Lung (tissue), 12 donors: ENCODE results near the gene CTSC. TPM values are rescaled to one million over a fixed set of nuclear protein-coding genes. Genes with fewer than 3 reads are reported as not detected.

Experiments
- ATAC-seq: fragments of 200-7000 bp; cut with Tn5 transposase; one replicate; pipeline ENCODE4 v1.9.1; 2020; ENCODE audit warnings: moderate number of reproducible peaks; ENCODE audit not compliant: insufficient read depth, low FRiP score
- DNase-seq, 3 donors: peaks; one replicate each; pipeline ENCODE4 v3.0.0-alpha.2; 2013 to 2017
- H3K27ac ChIP-seq, 2 donors: one replicate each; pipeline ENCODE4 v1.5.1; 2013; ENCODE audit warnings: mild to moderate bottlenecking in 2 of 2, moderate library complexity in 2 of 2, control low read depth in 1 of 2, inconsistent platforms in 1 of 2, low read depth in 1 of 2, low read length in 1 of 2
- H3K27me3 ChIP-seq, 3 donors: one replicate each; pipeline ENCODE4 v1.5.1; 2013; ENCODE audit warnings: low read length in 2 of 3; ENCODE audit not compliant: control insufficient read depth in 3 of 3, insufficient read depth in 3 of 3
- H3K36me3 ChIP-seq, 4 donors: one replicate each; pipeline ENCODE4 v1.5.1; 2013; ENCODE audit warnings: low read length in 4 of 4, mild to moderate bottlenecking in 1 of 4, moderate library complexity in 1 of 4; ENCODE audit not compliant: control insufficient read depth in 4 of 4, insufficient read depth in 4 of 4
- H3K4me1 ChIP-seq, 5 donors: one replicate each; pipeline ENCODE4 v1.5.1; 2013; ENCODE audit warnings: low read length in 5 of 5, mild to moderate bottlenecking in 2 of 5, moderate library complexity in 1 of 5; ENCODE audit not compliant: control insufficient read depth in 5 of 5, insufficient read depth in 5 of 5
- H3K4me3 ChIP-seq: one replicate; pipeline ENCODE4 v1.5.1; 2013; ENCODE audit warnings: mild to moderate bottlenecking, control low read depth, moderate library complexity
- H3K9ac ChIP-seq, 2 donors: one replicate each; pipeline ENCODE4 v1.5.1; 2013; ENCODE audit warnings: low read length in 2 of 2, control low read depth in 1 of 2; ENCODE audit not compliant: insufficient read depth in 1 of 2
- H3K9me3 ChIP-seq, 4 donors: one replicate each; pipeline ENCODE4 v1.5.1; 2013; ENCODE audit warnings: low read length in 3 of 4, mild to moderate bottlenecking in 1 of 4, moderate library complexity in 1 of 4; ENCODE audit not compliant: control insufficient read depth in 4 of 4, insufficient read depth in 3 of 4
- CTCF ChIP-seq: IDR thresholded peaks from 2 replicates; pipeline ENCODE4 v1.5.1; 2012; ENCODE audit warnings: mild to moderate bottlenecking; ENCODE audit errors: control extremely low read depth, extremely low read depth
- WGBS, 2 donors: extraction: QIAGEN DNeasy Blood & Tissue Kit; methylation state at CpG; one replicate each; pipeline ENCODE4 v1.1.7; 2013; 5-methylcytosine and 5-hydroxymethylcytosine counted together
- polyA plus RNA-seq, 2 donors: library from polyadenylated mRNA; stranded (reverse); fragments of 200-250 nt; gene quantifications; one replicate each; pipeline ENCODE4 v1.2.1, GENCODE V29; 2013
- total RNA-seq, 2 donors: library from RNA; depleted of rRNA in 1 of 2; stranded (reverse); fragments of >200 nt in 1 of 2; gene quantifications; one replicate each; pipeline ENCODE4 v1.2.1, GENCODE V29; 2014 to 2021
- donor health status: control.
- donor health status: control.
- donor health status: Bipolar disorder and iron deficiency.
- donor health status: healthy.
- donor health status: DM: yes; HTN: yes; CAD: no.

CTSC gene
- total and polyA plus RNA-seq, 4 donors: 87.1 to 363 (median 221) TPM

- no peak for TF ChIP-seq CTCF
- 51 to 61% methylated on average over 2 of the region's 2 CpGs for WGBS, 2 donors
These were observed 26.1 kb upstream of the CTSC start for GRCh38 chr11:88363648-88364065.

GRCh38 chr11:88363004-88363403, 25.5 kb upstream of the CTSC start:
- no peak overlapping the region for H3K4me3 ChIP-seq
- no peak overlapping the region for H3K9ac ChIP-seq
- no peak for TF ChIP-seq CTCF
- H3K27ac ChIP-seq: no peak overlapping the region
- ATAC-seq: no peak
- H3K36me3 ChIP-seq: no peaks in the 10 kb centered on the region
- H3K27me3 ChIP-seq: no peaks in the 10 kb centered on the region
- WGBS, 2 donors: 64 to 83% methylated on average over 1 of the region's 1 CpG
- no peaks in the 10 kb centered on the region for H3K9me3 ChIP-seq
- peaks cover 0 to 22% (median 0%) of the 10 kb centered on the region in 5 donors for H3K4me1 ChIP-seq
- DNase-seq: no peak

More at GRCh38 chr11:88363648-88364065, 26.1 kb upstream of the CTSC start:
- H3K4me3 ChIP-seq: no peak overlapping the region
- DNase-seq (no peak), ATAC-seq (peak; percentile 69)
- no peak overlapping the region for H3K27ac ChIP-seq
- no peaks in the 10 kb centered on the region for H3K36me3 ChIP-seq
- peaks cover 0 to 16% (median 0%) of the 10 kb centered on the region in 5 donors for H3K4me1 ChIP-seq
- no peaks in the 10 kb centered on the region for H3K27me3 ChIP-seq
- H3K9ac ChIP-seq: no peak overlapping the region
- H3K9me3 ChIP-seq: no peaks in the 10 kb centered on the region

- H3K4me3 ChIP-seq: no peak overlapping the region
- H3K27me3 ChIP-seq: no peaks in the 10 kb centered on the region
- 74 to 77% methylated on average over 1 of the region's 1 CpG for WGBS, 2 donors
- TF ChIP-seq CTCF: no peak
- no peak for DNase-seq
- no peaks in the 10 kb centered on the region for H3K9me3 ChIP-seq
- no peak overlapping the region for H3K27ac ChIP-seq
- no peak for ATAC-seq
- no peaks in the 10 kb centered on the region for H3K36me3 ChIP-seq
- no peak overlapping the region for H3K9ac ChIP-seq
- H3K4me1 ChIP-seq: peaks cover 0 to 38% (median 0%) of the 10 kb centered on the region in 5 donors
These were observed 22.6 kb upstream of the CTSC start for GRCh38 chr11:88360141-88360540.

GRCh38 chr11:88359541-88359940, 22.0 kb upstream of the CTSC start:
- Histone ChIP-seq H3K4me1 (peaks cover 0 to 38% (median 0%) of the 10 kb centered on the region in 5 donors), H3K9me3 (no peaks in the 10 kb centered on the region), H3K9ac (no peak overlapping the region), H3K27ac (no peak overlapping the region), H3K27me3 (no peaks in the 10 kb centered on the region), H3K36me3 (no peaks in the 10 kb centered on the region), H3K4me3 (no peak overlapping the region)
- TF ChIP-seq CTCF: no peak
- 29 to 32% methylated on average over 1 of the region's 1 CpG for WGBS, 2 donors
- ATAC-seq (no peak), DNase-seq (no peak)
